Measurements from ENCODE around the gene NR1I3. TPM values are rescaled to one million over a fixed set of nuclear protein-coding genes. Genes with fewer than 3 reads are reported as not detected.

NR1I3 gene
- total RNA-seq, 1 experiment from 2014 or later: not detected

DNA sequence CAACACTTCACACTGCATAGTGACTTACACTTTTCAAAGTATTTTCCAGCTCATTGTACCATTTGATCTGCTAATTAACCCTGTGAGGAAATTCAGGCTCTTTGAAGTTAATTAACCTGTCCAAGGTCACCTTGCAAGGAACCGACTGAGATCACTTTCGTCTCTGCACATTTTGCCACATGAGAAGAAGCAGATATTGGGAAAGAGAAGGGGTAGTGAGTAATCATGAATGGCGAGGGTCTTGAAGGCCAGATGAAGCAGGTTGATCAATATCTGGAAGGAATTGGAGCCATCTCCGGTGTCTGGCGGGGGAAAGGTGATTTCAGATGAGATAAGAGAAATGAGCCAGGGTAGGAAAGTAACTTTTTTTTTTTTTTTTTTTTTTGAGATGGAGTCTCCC lies 18.0 kb downstream of the NR1I3 start:
- TF ChIP-seq, protein P1, sequence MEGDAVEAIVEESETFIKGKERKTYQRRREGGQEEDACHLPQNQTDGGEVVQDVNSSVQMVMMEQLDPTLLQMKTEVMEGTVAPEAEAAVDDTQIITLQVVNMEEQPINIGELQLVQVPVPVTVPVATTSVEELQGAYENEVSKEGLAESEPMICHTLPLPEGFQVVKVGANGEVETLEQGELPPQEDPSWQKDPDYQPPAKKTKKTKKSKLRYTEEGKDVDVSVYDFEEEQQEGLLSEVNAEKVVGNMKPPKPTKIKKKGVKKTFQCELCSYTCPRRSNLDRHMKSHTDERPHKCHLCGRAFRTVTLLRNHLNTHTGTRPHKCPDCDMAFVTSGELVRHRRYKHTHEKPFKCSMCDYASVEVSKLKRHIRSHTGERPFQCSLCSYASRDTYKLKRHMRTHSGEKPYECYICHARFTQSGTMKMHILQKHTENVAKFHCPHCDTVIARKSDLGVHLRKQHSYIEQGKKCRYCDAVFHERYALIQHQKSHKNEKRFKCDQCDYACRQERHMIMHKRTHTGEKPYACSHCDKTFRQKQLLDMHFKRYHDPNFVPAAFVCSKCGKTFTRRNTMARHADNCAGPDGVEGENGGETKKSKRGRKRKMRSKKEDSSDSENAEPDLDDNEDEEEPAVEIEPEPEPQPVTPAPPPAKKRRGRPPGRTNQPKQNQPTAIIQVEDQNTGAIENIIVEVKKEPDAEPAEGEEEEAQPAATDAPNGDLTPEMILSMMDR (conservative IDR thresholded peaks at IDR 0.05): no peak
- Histone ChIP-seq H3K9ac (ENCODE audit: extremely low read depth, insufficient read length, low read length) (no peak overlapping the region), H3K23me2 (ENCODE audit: insufficient read length, low read depth, low read length, poor library complexity, severe bottlenecking) (no peaks in the 10 kb centered on the region), H3K79me2 (ENCODE audit: insufficient read depth, low read length) (no peaks in the 10 kb centered on the region), H3K14ac (ENCODE audit: insufficient read depth, low read length) (no peak overlapping the region), H2BK120ac (ENCODE audit: low read depth, low read length, poor library complexity, severe bottlenecking) (no peak overlapping the region), H3K4me2 (ENCODE audit: insufficient read depth, insufficient read length, low read length) (no peak overlapping the region), H2AFZ (ENCODE audit: low read length) (no peak overlapping the region), H3K56ac (ENCODE audit: insufficient read length, low read depth, low read length) (no peak overlapping the region), H2BK12ac (ENCODE audit: insufficient read length, low read depth, low read length) (no peak overlapping the region), H3K23ac (ENCODE audit: insufficient read length, low read depth, low read length) (no peak overlapping the region), H3K27ac (ENCODE audit: insufficient read length, low read depth, low read length) (no peak overlapping the region), H2BK5ac (ENCODE audit: insufficient read length, low read length) (no peak overlapping the region), H4K5ac (ENCODE audit: insufficient read length, low read depth, low read length) (no peak overlapping the region), H3K79me1 (ENCODE audit: insufficient read depth, low read depth, low read length, poor library complexity, severe bottlenecking) (no peaks in the 10 kb centered on the region), H2BK15ac (ENCODE audit: low read depth, low read length) (no peak overlapping the region), H3K4ac (ENCODE audit: low read depth, low read length) (no peak overlapping the region), H3K18ac (ENCODE audit: insufficient read length, low read depth, low read length) (no peak overlapping the region), H4K8ac (replicated peaks; ENCODE audit: insufficient read length, low read depth, low read length) (no peak overlapping the region), H4K91ac (ENCODE audit: insufficient read length, low read depth, low read length) (no peak overlapping the region), H3T11ph (ENCODE audit: low read length) (no peak overlapping the region), H3K27me3 (ENCODE audit: insufficient read depth, low read length) (no peaks in the 10 kb centered on the region), H3K9me3 (ENCODE audit: control insufficient read depth, low read depth, low read length) (no peaks in the 10 kb centered on the region), H2BK20ac (ENCODE audit: low read depth, low read length, poor library complexity, severe bottlenecking) (no peak overlapping the region), H4K20me1 (ENCODE audit: control insufficient read depth, insufficient read depth, insufficient read length) (no peaks in the 10 kb centered on the region), H2AK5ac (ENCODE audit: insufficient read length, low read length) (no peak overlapping the region), H3K4me1 (ENCODE audit: insufficient read depth, low read length) (peaks cover 4% of the 10 kb centered on the region; the same call in 1 of the 2 replicates)
- no peak for DNase-seq
- WGBS (ENCODE audit: extremely low coverage, insufficient read length, low lambda C conversion rate): no CpG with 5 or more reads among the region's 5 CpGs
- Mint-ChIP-seq H3K27me3 (ENCODE audit: low read depth) (no peaks in the 10 kb centered on the region), H3K4me3 (no peak overlapping the region), H3K4me1 (peaks cover 17 to 41% of the 10 kb centered on the region in 2 experiments), H3K9me3 (no peaks in the 10 kb centered on the region), H3K36me3 (ENCODE audit: insufficient read depth in 1 of 3, low read depth in 3 of 3) (peaks cover 0 to 3% (median 3%) of the 10 kb centered on the region in 3 experiments; a peak in 4 of 7 replicates), H3K27ac (no peak overlapping the region)

Measured in H9 (cell line).